ENCODE data around the gene DRAM2.

The DRAM2 gene

GRCh38 chr1:111139324-111139955, 453 bp downstream of the DRAM2 start:
- peak; percentile 80 for DNase-seq (ENCODE audit: low read depth)
- no peak for TF ChIP-seq CTCF (IDR thresholded peaks at IDR 0.05; ENCODE audit: low read depth, low read length)
- TF ChIP-seq POLR2A (IDR thresholded peaks at IDR 0.05; ENCODE audit: extremely low read depth, insufficient read length): no peak
- no peak for TF ChIP-seq MAX (IDR thresholded peaks at IDR 0.05; ENCODE audit: low read depth, low read length)
- TF ChIP-seq MYC (IDR thresholded peaks at IDR 0.05; ENCODE audit: low read depth, low read length): no peak
- peak overlapping the region; percentile 88 for H3K4me3 ChIP-seq (ENCODE audit: low read depth, low read length)

DNA sequence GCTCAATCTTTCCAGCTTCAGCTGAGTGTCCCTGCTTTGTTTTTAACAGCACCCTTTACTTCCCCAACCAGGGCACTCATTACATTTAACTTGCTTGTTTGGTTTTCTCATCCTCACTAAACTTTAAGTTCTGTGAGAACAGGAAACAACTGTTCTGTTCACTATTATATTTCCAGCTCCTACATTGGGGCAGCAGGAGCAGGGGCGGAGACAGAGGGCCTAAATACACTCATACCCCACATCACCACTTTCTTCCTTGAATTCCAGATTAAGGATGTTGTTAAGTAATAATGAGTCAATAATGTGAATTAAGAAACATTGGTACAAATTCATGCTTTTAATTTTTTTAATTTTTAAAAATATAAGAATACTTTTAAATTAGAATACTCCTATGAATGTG, 6.0 kb downstream of the DRAM2 start:
- DNase-seq (ENCODE audit: low read depth): no peak
- TF ChIP-seq POLR2A (IDR thresholded peaks at IDR 0.05; ENCODE audit: extremely low read depth, insufficient read length): no peak
- TF ChIP-seq MYC (IDR thresholded peaks at IDR 0.05; ENCODE audit: low read depth, low read length): no peak
- no peak for TF ChIP-seq CTCF (IDR thresholded peaks at IDR 0.05; ENCODE audit: low read depth, low read length)
- TF ChIP-seq MAX (IDR thresholded peaks at IDR 0.05; ENCODE audit: low read depth, low read length): no peak
- H3K4me3 ChIP-seq (ENCODE audit: low read depth, low read length): no peak overlapping the region

DNA sequence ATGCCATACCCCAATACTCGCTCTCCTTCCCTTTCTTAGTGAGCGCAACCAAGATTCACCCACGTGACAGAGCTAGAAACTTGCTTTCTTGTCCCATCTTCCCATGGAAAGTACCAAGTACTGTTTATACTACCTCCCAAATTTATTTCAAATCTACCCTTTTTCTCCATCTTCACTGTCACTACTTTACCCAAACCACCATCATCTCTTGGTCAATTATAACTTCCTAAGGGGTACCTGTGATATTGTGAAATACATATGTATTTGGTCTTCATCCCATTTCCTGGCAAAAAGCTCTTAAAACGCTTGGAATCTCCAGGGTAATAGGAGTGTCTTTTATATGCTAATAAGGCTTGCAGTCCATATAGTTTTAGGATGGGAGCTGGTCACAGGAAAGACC, 8.2 kb downstream of the DRAM2 start:
- no peak for DNase-seq (ENCODE audit: low read depth)
- no peak overlapping the region for H3K4me3 ChIP-seq (ENCODE audit: low read depth, low read length)
- TF ChIP-seq MAX (IDR thresholded peaks at IDR 0.05; ENCODE audit: low read depth, low read length) (no peak), POLR2A (IDR thresholded peaks at IDR 0.05; ENCODE audit: extremely low read depth, insufficient read length) (no peak), MYC (IDR thresholded peaks at IDR 0.05; ENCODE audit: low read depth, low read length) (no peak), CTCF (IDR thresholded peaks at IDR 0.05; ENCODE audit: low read depth, low read length) (no peak)

DNA sequence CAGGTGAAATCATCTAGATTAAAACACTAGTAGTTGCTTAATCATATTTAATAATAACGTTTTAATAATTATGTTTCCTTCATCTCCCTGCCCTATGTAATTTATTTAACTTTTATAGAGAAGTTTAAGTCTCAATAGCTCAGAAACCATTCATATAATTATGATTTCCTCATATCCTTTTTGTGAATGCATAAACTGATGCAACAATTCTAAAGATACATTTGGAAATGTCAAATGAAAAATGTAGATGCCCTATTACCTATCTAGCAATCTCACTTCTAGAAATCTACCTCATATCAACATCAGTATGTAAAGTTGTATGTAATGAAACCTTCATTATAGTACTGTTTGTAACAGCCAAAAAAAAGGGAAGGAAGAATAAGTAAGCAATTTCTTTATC, 10.5 kb downstream of the DRAM2 start:
- TF ChIP-seq MYC (IDR thresholded peaks at IDR 0.05; ENCODE audit: low read depth, low read length) (no peak), CTCF (IDR thresholded peaks at IDR 0.05; ENCODE audit: low read depth, low read length) (no peak), POLR2A (IDR thresholded peaks at IDR 0.05; ENCODE audit: extremely low read depth, insufficient read length) (no peak), MAX (IDR thresholded peaks at IDR 0.05; ENCODE audit: low read depth, low read length) (no peak)
- no peak overlapping the region for H3K4me3 ChIP-seq (ENCODE audit: low read depth, low read length)
- DNase-seq (ENCODE audit: low read depth): no peak

DNA sequence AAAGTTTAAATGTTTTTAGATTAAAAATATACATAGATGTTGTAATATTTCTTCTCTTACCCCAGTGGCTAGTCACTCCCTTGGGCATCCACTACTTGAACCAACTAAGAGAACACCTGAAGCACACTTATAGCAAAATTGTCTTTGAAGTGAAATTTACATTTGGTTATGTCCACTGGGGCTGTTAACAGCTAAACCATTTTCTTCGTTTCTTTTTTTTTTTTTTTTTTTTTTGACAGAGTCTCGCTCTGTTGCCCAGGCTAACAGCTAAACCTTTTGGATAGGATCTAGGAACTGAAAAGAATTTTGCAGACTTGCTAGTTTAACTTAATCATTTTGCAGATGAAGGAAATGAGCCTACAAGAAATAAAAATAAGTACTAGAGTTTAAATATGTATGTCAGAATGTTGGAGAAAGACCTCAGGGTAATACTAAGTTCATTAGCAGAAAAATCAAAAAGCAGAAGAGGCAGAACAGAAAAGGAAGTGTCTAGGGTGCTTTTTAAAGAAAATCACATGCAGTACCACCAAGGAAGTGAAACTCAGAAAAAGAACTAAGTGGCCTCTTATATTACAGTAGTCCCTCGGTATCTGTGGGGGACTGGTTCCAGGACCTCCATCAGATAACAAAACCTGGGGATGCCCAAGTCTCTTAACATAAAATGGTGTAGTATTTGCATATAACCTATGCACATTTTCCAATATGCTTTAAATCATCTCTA, 11.8 kb downstream of the DRAM2 start:
- TF ChIP-seq MAX (IDR thresholded peaks at IDR 0.05; ENCODE audit: low read depth, low read length) (no peak), MYC (IDR thresholded peaks at IDR 0.05; ENCODE audit: low read depth, low read length) (no peak), CTCF (IDR thresholded peaks at IDR 0.05; ENCODE audit: low read depth, low read length) (no peak), POLR2A (IDR thresholded peaks at IDR 0.05; ENCODE audit: extremely low read depth, insufficient read length) (no peak)
- no peak overlapping the region for H3K4me3 ChIP-seq (ENCODE audit: low read depth, low read length)
- DNase-seq (ENCODE audit: low read depth): peak; percentile 40

All from NB4 (cell line).